ENCODE measurements around the gene DCTD. TPM values are rescaled to one million over a fixed set of nuclear protein-coding genes. Genes with fewer than 3 reads are reported as not detected.

Gene DCTD
- total RNA-seq, 2 experiments from 2014 or later = 115 to 117 TPM

GRCh38 chr4:182918791-182919302, 1.7 kb upstream of the DCTD start:
- Mint-ChIP-seq H3K27me3 (peaks cover 3% of the 10 kb centered on the region), H3K4me3 (peak overlapping the region; percentile 83), H3K9me3 (no peaks in the 10 kb centered on the region), H3K36me3 (peaks cover 15% of the 10 kb centered on the region), H3K4me1 (ENCODE audit: low read depth) (peaks cover 39% of the 10 kb centered on the region), H3K27ac (peak overlapping the region; percentile 92)
- ChIA-PET CTCF (interaction anchor here (1.4 to 2.1 kb wide), 2 partner anchors 19 to 343 kb away, joined by 4 to 8 read pairs; no protein-coding TSS in a partner anchor), POLR2A (interaction anchor here (0.5 to 1.5 kb wide), 4 partner anchors 10 to 784 kb away, joined by 3 to 5 read pairs (median 4); no protein-coding TSS in a partner anchor)
- intact Hi-C loops (cut with micrococcal nuclease) = loop anchor here (1.0 to 10.0 kb wide), 8 partner anchors 108 to 740 kb away; partner anchors contain the start of genes RWDD4, TRAPPC11 and WWC2
- DNase-seq = peak; percentile 67

- Mint-ChIP-seq H3K36me3 (peaks cover 22% of the 10 kb centered on the region), H3K4me3 (peak overlapping the region; percentile 83), H3K4me1 (ENCODE audit: low read depth) (peaks cover 45% of the 10 kb centered on the region), H3K27ac (peak overlapping the region; percentile 92), H3K9me3 (no peaks in the 10 kb centered on the region), H3K27me3 (no peaks in the 10 kb centered on the region)
- ChIA-PET POLR2A (interaction anchor here (0.6 to 1.5 kb wide), 6 partner anchors 10 to 425 kb away, joined by 3 to 5 read pairs (median 3); partner anchors contain the start of gene WWC2), CTCF (interaction anchor here (0.6 to 2.1 kb wide), 3 partner anchors 20 to 344 kb away, joined by 4 to 8 read pairs (median 6); no protein-coding TSS in a partner anchor)
- intact Hi-C loops (cut with micrococcal nuclease) = loop anchor here (1.0 to 10.0 kb wide), 8 partner anchors 107 to 741 kb away; partner anchors contain the start of genes RWDD4, TRAPPC11 and WWC2
- no peak for DNase-seq
Measured at GRCh38 chr4:182918044-182918607, 940 bp upstream of the DCTD start.

GRCh38 chr4:182916483-182917181, 554 bp downstream of the DCTD start:
- Mint-ChIP-seq H3K4me1 (ENCODE audit: low read depth) (peaks cover 56% of the 10 kb centered on the region), H3K27me3 (no peaks in the 10 kb centered on the region), H3K27ac (peak overlapping the region; percentile 93), H3K4me3 (peak overlapping the region; percentile 82), H3K9me3 (no peaks in the 10 kb centered on the region), H3K36me3 (peaks cover 32% of the 10 kb centered on the region)
- intact Hi-C loops (cut with micrococcal nuclease) = loop anchor here (1.0 to 10.0 kb wide), 6 partner anchors 178 to 588 kb away; partner anchors contain the start of gene WWC2
- peak; percentile 56 for DNase-seq
- ChIA-PET POLR2A (interaction anchor here (1.0 to 1.4 kb wide), 3 partner anchors 11 to 528 kb away, joined by 3 to 4 read pairs (median 3); partner anchors contain the start of genes CDKN2AIP and WWC2), CTCF (interaction anchor here (0.6 to 1.0 kb wide), 2 partner anchors 22 kb away, joined by 3 to 4 read pairs; no protein-coding TSS in a partner anchor)

DNA sequence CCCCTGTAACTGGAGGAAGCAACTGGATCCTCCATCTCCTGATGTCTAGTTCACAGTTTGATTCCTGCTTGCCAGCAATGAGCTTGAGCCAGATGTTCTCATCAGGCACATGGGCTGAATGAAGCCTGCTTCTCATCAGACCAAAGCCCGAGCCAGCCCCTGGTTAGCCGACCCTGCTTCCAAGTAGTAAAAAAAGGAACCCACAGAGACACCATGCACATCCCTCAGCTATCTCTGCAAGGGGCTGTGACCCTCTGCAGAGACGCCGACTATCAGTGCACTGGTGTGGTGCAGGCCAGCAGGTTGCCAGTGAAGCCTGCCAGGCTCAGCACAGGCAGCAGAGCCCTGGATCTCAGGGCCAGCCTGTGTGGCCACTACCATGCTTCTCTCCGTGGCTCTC, 2.8 kb downstream of the DCTD start:
- Mint-ChIP-seq H3K36me3 (peaks cover 44% of the 10 kb centered on the region), H3K27me3 (no peaks in the 10 kb centered on the region), H3K4me3 (no peak overlapping the region), H3K27ac (no peak overlapping the region), H3K4me1 (ENCODE audit: low read depth) (peaks cover 51% of the 10 kb centered on the region), H3K9me3 (no peaks in the 10 kb centered on the region)
- POLR2A ChIA-PET = no interaction called here
- CTCF ChIA-PET = no interaction called here
- intact Hi-C loops (cut with micrococcal nuclease) = loop anchor here (10.0 kb wide), 1 partner anchor 180 kb away; the partner anchor contains the start of gene WWC2
- no peak for DNase-seq

GRCh38 chr4:182913621-182914020, 3.6 kb downstream of the DCTD start:
- no peak for DNase-seq
- Mint-ChIP-seq H3K4me1 (ENCODE audit: low read depth) (peaks cover 49% of the 10 kb centered on the region), H3K4me3 (no peak overlapping the region), H3K27ac (no peak overlapping the region), H3K27me3 (no peaks in the 10 kb centered on the region), H3K36me3 (peaks cover 47% of the 10 kb centered on the region), H3K9me3 (no peaks in the 10 kb centered on the region)
- intact Hi-C loops (cut with micrococcal nuclease) = loop anchor here (10.0 kb wide), 1 partner anchor 181 kb away; the partner anchor contains the start of gene WWC2
- POLR2A ChIA-PET = no interaction called here
- CTCF ChIA-PET = no interaction called here

- Mint-ChIP-seq H3K27ac (no peak overlapping the region), H3K27me3 (no peaks in the 10 kb centered on the region), H3K4me3 (no peak overlapping the region), H3K4me1 (ENCODE audit: low read depth) (peaks cover 43% of the 10 kb centered on the region), H3K36me3 (peaks cover 48% of the 10 kb centered on the region), H3K9me3 (no peaks in the 10 kb centered on the region)
- DNase-seq = no peak
- intact Hi-C loops (cut with micrococcal nuclease) = loop anchor here (10.0 kb wide), 1 partner anchor 182 kb away; the partner anchor contains the start of gene WWC2
- ChIA-PET CTCF (interaction anchor here (0.5 kb wide), 1 partner anchor 24 kb away, joined by 3 read pairs; no protein-coding TSS in a partner anchor), POLR2A (no interaction called here)
Measured at GRCh38 chr4:182913036-182913435, 4.2 kb downstream of the DCTD start.

DNA sequence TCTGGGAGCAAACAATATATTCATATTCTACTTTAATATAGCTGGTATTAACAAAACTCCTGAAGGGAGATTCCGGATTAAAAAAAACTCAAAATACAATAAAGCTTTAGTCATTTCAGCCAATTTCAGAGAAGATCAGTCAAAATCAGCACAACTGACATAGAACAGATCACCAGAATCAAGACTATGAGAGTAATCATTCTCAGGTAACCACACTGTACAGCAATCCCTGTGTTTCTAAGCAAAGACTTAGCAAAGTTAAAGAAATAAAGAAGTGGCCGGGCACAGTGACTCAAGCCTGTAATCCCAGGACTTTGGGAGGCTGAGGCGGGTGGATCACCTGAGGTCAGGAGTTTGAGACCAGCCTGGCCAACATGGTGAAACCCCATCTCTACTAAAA, 9.1 kb downstream of the DCTD start:
- H3K36me3 Mint-ChIP-seq = peaks cover 62% of the 10 kb centered on the region
- CTCF ChIA-PET = interaction anchor here (1.2 kb wide), 1 partner anchor 30 kb away, joined by 4 read pairs; no protein-coding TSS in a partner anchor

DNA sequence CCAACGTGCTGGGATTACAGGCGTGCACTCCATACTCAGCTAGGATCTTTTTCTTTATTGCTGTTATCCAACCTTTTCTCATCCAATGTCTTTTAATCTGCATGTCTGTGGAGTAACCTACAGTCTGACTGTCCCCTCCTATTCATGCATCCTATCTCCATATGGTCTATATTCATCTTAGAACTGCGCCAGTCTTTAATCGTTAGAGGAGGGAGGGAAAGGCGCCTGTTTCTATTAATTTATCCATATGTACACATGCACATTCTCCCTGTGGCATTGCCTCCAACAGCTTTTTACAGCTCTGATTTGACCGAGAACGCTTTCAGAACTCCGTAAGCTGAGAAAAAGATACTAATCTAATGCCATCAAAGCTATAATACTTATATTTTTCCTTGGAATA, 9.8 kb downstream of the DCTD start:
- H3K4me3 Mint-ChIP-seq = no peak overlapping the region
- DNase-seq = no peak
- ChIA-PET POLR2A (no interaction called here), CTCF (interaction anchor here (1.2 kb wide), 1 partner anchor 31 kb away, joined by 4 read pairs; no protein-coding TSS in a partner anchor)
- H3K27ac Mint-ChIP-seq = no peak overlapping the region
- H3K36me3 Mint-ChIP-seq = peaks cover 57% of the 10 kb centered on the region
- H3K4me1 Mint-ChIP-seq (ENCODE audit: low read depth) = peaks cover 7% of the 10 kb centered on the region
- H3K27me3 Mint-ChIP-seq = no peaks in the 10 kb centered on the region
- intact Hi-C loops (cut with micrococcal nuclease) = no loop called here
- no peaks in the 10 kb centered on the region for H3K9me3 Mint-ChIP-seq

More for the DNA sequence above, 9.1 kb downstream of the DCTD start:
- Mint-ChIP-seq H3K27ac (no peak overlapping the region), H3K4me3 (no peak overlapping the region), H3K4me1 (ENCODE audit: low read depth) (peaks cover 14% of the 10 kb centered on the region), H3K9me3 (no peaks in the 10 kb centered on the region), H3K27me3 (no peaks in the 10 kb centered on the region)
- intact Hi-C loops (cut with micrococcal nuclease) = no loop called here
- no peak for DNase-seq
- POLR2A ChIA-PET = interaction anchor here (1.0 kb wide), 1 partner anchor 10 kb away, joined by 5 read pairs; no protein-coding TSS in a partner anchor

DNA sequence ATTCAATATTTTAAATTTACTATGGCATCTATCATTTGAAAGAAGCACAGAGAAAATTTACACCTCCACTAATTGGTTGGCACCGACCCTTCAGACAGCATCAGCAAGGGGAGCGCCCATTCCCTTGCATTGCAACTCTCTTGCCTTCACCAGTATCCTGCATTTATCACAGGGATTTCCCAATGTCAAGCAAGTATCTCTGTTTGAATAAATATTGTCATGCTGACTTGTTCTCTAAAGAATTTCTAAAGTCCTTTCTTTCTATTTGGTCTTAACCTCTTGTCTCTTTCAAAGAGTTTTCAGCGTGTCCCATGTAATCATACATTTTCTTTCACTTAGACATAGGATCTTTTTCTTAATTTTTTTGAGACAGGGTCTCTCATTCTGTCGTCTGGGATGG, 10.4 kb downstream of the DCTD start:
- ChIA-PET CTCF (no interaction called here), POLR2A (no interaction called here)
- DNase-seq = no peak
- Mint-ChIP-seq H3K9me3 (no peaks in the 10 kb centered on the region), H3K36me3 (peaks cover 57% of the 10 kb centered on the region), H3K27ac (no peak overlapping the region), H3K4me3 (no peak overlapping the region), H3K27me3 (no peaks in the 10 kb centered on the region), H3K4me1 (ENCODE audit: low read depth) (peaks cover 3% of the 10 kb centered on the region)
- intact Hi-C loops (cut with micrococcal nuclease) = no loop called here

DNA sequence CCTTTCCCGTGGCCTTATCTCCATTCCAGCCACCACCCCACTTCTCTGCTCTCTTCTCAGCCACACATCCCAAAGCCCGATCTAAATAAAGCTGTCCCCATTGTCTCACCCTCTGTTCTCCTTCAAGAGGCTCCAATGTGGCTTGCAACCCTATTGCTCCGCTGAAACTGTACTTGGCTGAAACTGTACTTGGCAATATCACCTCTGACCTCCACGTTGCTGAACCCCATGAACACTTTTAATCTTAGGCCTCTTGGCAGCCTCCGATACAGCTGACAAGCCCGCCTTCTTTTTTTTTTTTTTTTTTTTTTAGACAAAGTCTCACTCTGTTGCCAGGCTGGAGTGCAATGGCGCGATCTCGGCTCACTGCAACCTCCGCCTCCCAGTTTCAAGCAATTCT, 12.1 kb downstream of the DCTD start:
- intact Hi-C loops (cut with micrococcal nuclease) = no loop called here
- no peaks in the 10 kb centered on the region for H3K27me3 Mint-ChIP-seq
- POLR2A ChIA-PET = interaction anchor here (1.2 kb wide), 1 partner anchor 12 kb away, joined by 3 read pairs; no protein-coding TSS in a partner anchor
- H3K4me1 Mint-ChIP-seq (ENCODE audit: low read depth) = peaks cover 3% of the 10 kb centered on the region
- H3K36me3 Mint-ChIP-seq = peaks cover 59% of the 10 kb centered on the region
- CTCF ChIA-PET = interaction anchor here (0.7 to 1.3 kb wide), 2 partner anchors 20 to 357 kb away, joined by 3 to 4 read pairs; no protein-coding TSS in a partner anchor
- no peak for DNase-seq
- no peak overlapping the region for H3K4me3 Mint-ChIP-seq
- H3K27ac Mint-ChIP-seq = no peak overlapping the region
- no peaks in the 10 kb centered on the region for H3K9me3 Mint-ChIP-seq

DNA sequence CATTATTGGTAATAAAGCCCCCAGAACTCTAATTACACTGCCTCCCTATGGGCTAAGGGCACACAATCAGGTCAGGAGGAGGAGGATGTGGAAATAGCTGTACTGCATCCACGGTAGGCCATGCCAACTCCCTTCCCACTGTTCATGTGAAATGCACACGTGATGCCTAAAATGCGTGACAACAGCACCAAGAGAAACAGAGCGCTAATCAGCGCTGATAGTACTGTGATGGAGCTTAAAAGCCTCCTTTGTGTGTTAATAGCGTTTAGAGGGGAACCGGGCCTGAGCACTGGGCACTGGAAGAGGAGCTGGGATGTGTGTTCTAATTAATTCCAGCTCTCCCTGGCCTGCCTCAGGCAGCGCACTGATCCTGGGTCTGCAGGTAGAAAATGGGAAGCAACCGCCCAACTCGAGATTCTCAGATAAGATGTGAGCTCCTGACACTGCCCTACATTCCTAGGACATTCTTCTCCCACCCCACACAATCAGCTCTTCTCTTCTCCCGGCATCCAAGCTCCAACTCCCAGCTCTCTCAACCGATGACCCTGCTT, 12.9 kb downstream of the DCTD start:
- intact Hi-C loops (cut with micrococcal nuclease) = no loop called here
- peaks cover 1% of the 10 kb centered on the region for H3K4me1 Mint-ChIP-seq (ENCODE audit: low read depth)
- H3K27ac Mint-ChIP-seq = no peak overlapping the region
- ChIA-PET CTCF (interaction anchor here (0.7 to 1.3 kb wide), 2 partner anchors 21 to 358 kb away, joined by 3 to 4 read pairs; no protein-coding TSS in a partner anchor), POLR2A (interaction anchor here (0.6 kb wide), 1 partner anchor 14 kb away, joined by 4 read pairs; no protein-coding TSS in a partner anchor)
- no peaks in the 10 kb centered on the region for H3K9me3 Mint-ChIP-seq
- H3K4me3 Mint-ChIP-seq = no peak overlapping the region
- H3K36me3 Mint-ChIP-seq = peaks cover 57% of the 10 kb centered on the region
- no peaks in the 10 kb centered on the region for H3K27me3 Mint-ChIP-seq
- no peak for DNase-seq

Data from activated CD4-positive, alpha-beta memory T cell treated with anti-CD3 and anti-CD28 coated beads for 36 hours (primary cell).